ENCODE results near the gene RNF223. TPM values are rescaled to one million over a fixed set of nuclear protein-coding genes. Genes with fewer than 3 reads are reported as not detected.
"Not testable (repeated sequence)": the region's sequence is repeated elsewhere in the genome, so short reads cannot be mapped to it uniquely, and the experiment has no call there.

RNF223 gene
- total RNA-seq, 1 donor from 2014 or later = not detected

GRCh38 chr1:1079408-1080121, 5.5 kb upstream of the RNF223 start:
- no peaks in the 10 kb centered on the region for H3K36me3 ChIP-seq
- peak overlapping the region; percentile 68 for H3K27ac ChIP-seq (replicated peaks)
- TF ChIP-seq CTCF (IDR thresholded peaks at IDR 0.05; ENCODE audit: borderline replicate concordance) = no peak

GRCh38 chr1:1077396-1077795, 3.3 kb upstream of the RNF223 start:
- H3K27me3 ChIP-seq (ENCODE audit: low read depth) = peaks cover 40% of the 10 kb centered on the region
- H3K4me3 ChIP-seq; DNase-seq; H3K36me3 ChIP-seq; intact Hi-C loops (cut with micrococcal nuclease); H3K27ac ChIP-seq (replicated peaks); H3K9me3 ChIP-seq (replicated peaks): not testable (repeated sequence)
- H3K4me1 ChIP-seq = peaks cover 12% of the 10 kb centered on the region

More at GRCh38 chr1:1079408-1080121, 5.5 kb upstream of the RNF223 start:
- Histone ChIP-seq H3K4me1 (peaks cover 12% of the 10 kb centered on the region), H3K4me3 (peak overlapping the region; percentile 63), H3K27me3 (ENCODE audit: low read depth) (peaks cover 18% of the 10 kb centered on the region), H3K9me3 (replicated peaks) (no peaks in the 10 kb centered on the region)
- DNase-seq = peak; percentile 35
- intact Hi-C loops (cut with micrococcal nuclease) = no loop called here

GRCh38 chr1:1075148-1075935, 1.2 kb upstream of the RNF223 start:
- Histone ChIP-seq H3K36me3 (no peaks in the 10 kb centered on the region), H3K4me3 (no peak overlapping the region), H3K27me3 (ENCODE audit: low read depth) (peaks cover 60% of the 10 kb centered on the region), H3K27ac (replicated peaks) (no peak overlapping the region), H3K4me1 (peaks cover 11% of the 10 kb centered on the region), H3K9me3 (replicated peaks) (no peaks in the 10 kb centered on the region)
- peak; percentile 9 for DNase-seq
- TF ChIP-seq CTCF (IDR thresholded peaks at IDR 0.05; ENCODE audit: borderline replicate concordance) = no peak
- intact Hi-C loops (cut with micrococcal nuclease) = no loop called here

GRCh38 chr1:1074631-1075147, 583 bp upstream of the RNF223 start:
- intact Hi-C loops (cut with micrococcal nuclease) = no loop called here
- no peaks in the 10 kb centered on the region for H3K9me3 ChIP-seq (replicated peaks)
- no peaks in the 10 kb centered on the region for H3K36me3 ChIP-seq
- H3K27me3 ChIP-seq (ENCODE audit: low read depth) = peaks cover 62% of the 10 kb centered on the region
- peaks cover 8% of the 10 kb centered on the region for H3K4me1 ChIP-seq
- no peak overlapping the region for H3K4me3 ChIP-seq
- H3K27ac ChIP-seq (replicated peaks) = no peak overlapping the region
- TF ChIP-seq CTCF (IDR thresholded peaks at IDR 0.05; ENCODE audit: borderline replicate concordance) = no peak
- no peak for DNase-seq

- peaks cover 18% of the 10 kb centered on the region for H3K4me1 ChIP-seq
- H3K27ac ChIP-seq (replicated peaks) = no peak overlapping the region
- no peaks in the 10 kb centered on the region for H3K9me3 ChIP-seq (replicated peaks)
- no peak for TF ChIP-seq CTCF (IDR thresholded peaks at IDR 0.05; ENCODE audit: borderline replicate concordance)
- intact Hi-C loops (cut with micrococcal nuclease) = no loop called here
- peaks cover 74% of the 10 kb centered on the region for H3K27me3 ChIP-seq (ENCODE audit: low read depth)
- H3K4me3 ChIP-seq = no peak overlapping the region
- DNase-seq = no peak
- H3K36me3 ChIP-seq = no peaks in the 10 kb centered on the region
These were observed 1.0 kb downstream of the RNF223 start for GRCh38 chr1:1072849-1073742.
